Naive B cell (primary cell): ENCODE data around the gene SEC14L5. TPM values are rescaled to one million over a fixed set of nuclear protein-coding genes. Genes with fewer than 3 reads are reported as not detected.

Source experiments
- ATAC-seq, 2 donors: fragments of 150-1000 bp; cut with Tn5 transposase; 2 replicates each; pipeline ENCODE4 v1.10.0; 2021; ENCODE audit warnings: low read depth in 2 of 2, mild to moderate bottlenecking in 2 of 2, moderate library complexity in 2 of 2
- DNase-seq: peaks from one replicate; pipeline ENCODE4 v3.0.0; 2022
- H3K27ac Mint-ChIP-seq, 6 donors: one replicate each; pipeline ENCODE4 v1.8.0; 2020 to 2022; ENCODE audit warnings: mild to moderate bottlenecking in 6 of 6, mixed read lengths in 6 of 6, moderate library complexity in 5 of 6, inconsistent platforms in 2 of 6
- H3K27me3 Mint-ChIP-seq, 3 donors: one replicate each; pipeline ENCODE4 v1.8.0; 2021 to 2022; ENCODE audit warnings: mixed read lengths in 3 of 3, mild to moderate bottlenecking in 1 of 3
- H3K36me3 Mint-ChIP-seq, 2 donors: one replicate each; pipeline ENCODE4 v1.8.0; 2020 to 2022; ENCODE audit warnings: mixed read lengths in 2 of 2, inconsistent platforms in 1 of 2, mild to moderate bottlenecking in 1 of 2
- H3K4me1 Mint-ChIP-seq, 3 donors: one replicate each; pipeline ENCODE4 v1.8.0; 2020 to 2022; ENCODE audit warnings: mixed read lengths in 3 of 3, inconsistent platforms in 1 of 3, mild to moderate bottlenecking in 1 of 3, moderate library complexity in 1 of 3
- H3K4me3 Mint-ChIP-seq, 8 donors: one replicate each; pipeline ENCODE4 v1.8.0; 2020 to 2022; ENCODE audit warnings: mild to moderate bottlenecking in 8 of 8, mixed read lengths in 8 of 8, moderate library complexity in 8 of 8, inconsistent platforms in 2 of 8
- H3K9me3 Mint-ChIP-seq, 7 donors: one replicate each; pipeline ENCODE4 v1.8.0; 2020 to 2022; ENCODE audit warnings: mixed read lengths in 7 of 7, mild to moderate bottlenecking in 5 of 7, inconsistent platforms in 2 of 7, moderate library complexity in 1 of 7
- polyA plus RNA-seq, 6 donors: library from polyadenylated mRNA; unstranded; fragments of 300-500 nt; fragmentation: Illumina TruSeq; gene quantifications; one replicate each; pipeline ENCODE4 v1.2.3, GENCODE V29; 2021; ENCODE audit warnings: low read depth in 6 of 6

SEC14L5 gene
- polyA plus RNA-seq = under 1 TPM in 3 of 6 donors, not detected in 3; 0.08 to 0.48 (median 0.43) TPM

- ATAC-seq (peak; percentile 83 to 85), DNase-seq (peak; percentile 73)
- Mint-ChIP-seq H3K27ac (peak within 1 kb of the TSS in 4 of 6 donors; percentile 27 to 70 (median 48)), H3K27me3 (peaks cover 43 to 76% (median 60%) of the 10 kb centered on the region in 3 donors), H3K9me3 (peaks cover 0 to 7% (median 4%) of the 10 kb centered on the region in 7 donors), H3K4me1 (peaks cover 18 to 21% (median 21%) of the 10 kb centered on the region in 3 donors), H3K4me3 (peak within 1 kb of the TSS; percentile 58 to 89 (median 82)), H3K36me3 (peaks cover 0 to 8% of the 10 kb centered on the region in 2 donors)
Observed at GRCh38 chr16:4957720-4958509, at the start of gene SEC14L5. TSS of gene SEC14L5 (plus strand) at chr16:4958330. CDS start at chr16:4959324, 994 bp downstream.

GRCh38 chr16:4908854-4909401 is 49.2 kb upstream of the SEC14L5 start:
- H3K27ac Mint-ChIP-seq = no peak overlapping the region
- no peaks in the 10 kb centered on the region for H3K9me3 Mint-ChIP-seq
- H3K27me3 Mint-ChIP-seq = peaks cover 27 to 36% (median 27%) of the 10 kb centered on the region in 3 donors
- DNase-seq (no peak), ATAC-seq (no peak)
- no peak overlapping the region for H3K4me3 Mint-ChIP-seq
- H3K36me3 Mint-ChIP-seq = no peaks in the 10 kb centered on the region
- H3K4me1 Mint-ChIP-seq = no peaks in the 10 kb centered on the region

- no peak for DNase-seq
- Mint-ChIP-seq H3K27me3 (peaks cover 18 to 28% (median 20%) of the 10 kb centered on the region in 3 donors), H3K4me1 (no peaks in the 10 kb centered on the region), H3K4me3 (no peak overlapping the region), H3K27ac (no peak overlapping the region), H3K9me3 (no peaks in the 10 kb centered on the region), H3K36me3 (no peaks in the 10 kb centered on the region)
- no peak for ATAC-seq
Observed at GRCh38 chr16:4909825-4910224, 48.3 kb upstream of the SEC14L5 start.

GRCh38 chr16:4910828-4911227 is 47.3 kb upstream of the SEC14L5 start:
- Mint-ChIP-seq H3K9me3 (no peaks in the 10 kb centered on the region), H3K27ac (no peak overlapping the region), H3K4me3 (no peak overlapping the region), H3K4me1 (no peaks in the 10 kb centered on the region), H3K27me3 (peaks cover 12 to 19% (median 18%) of the 10 kb centered on the region in 3 donors), H3K36me3 (no peaks in the 10 kb centered on the region)
- ATAC-seq (no peak), DNase-seq (no peak)

- Mint-ChIP-seq H3K36me3 (no peaks in the 10 kb centered on the region), H3K27ac (no peak overlapping the region), H3K9me3 (no peaks in the 10 kb centered on the region), H3K4me3 (no peak overlapping the region), H3K27me3 (peaks cover 12 to 20% (median 18%) of the 10 kb centered on the region in 3 donors), H3K4me1 (no peaks in the 10 kb centered on the region)
- DNase-seq = no peak
- ATAC-seq = no peak
Observed at GRCh38 chr16:4911970-4912386, 46.2 kb upstream of the SEC14L5 start.

GRCh38 chr16:4913130-4913773 is 44.9 kb upstream of the SEC14L5 start:
- H3K27me3 Mint-ChIP-seq = peaks cover 8 to 21% (median 18%) of the 10 kb centered on the region in 3 donors
- H3K9me3 Mint-ChIP-seq = no peaks in the 10 kb centered on the region
- DNase-seq (no peak), ATAC-seq (no peak)
- no peak overlapping the region for H3K4me3 Mint-ChIP-seq
- H3K27ac Mint-ChIP-seq = peak overlapping the region in 1 of 6 donors; percentile 87
- no peaks in the 10 kb centered on the region for H3K36me3 Mint-ChIP-seq
- no peaks in the 10 kb centered on the region for H3K4me1 Mint-ChIP-seq

- no peaks in the 10 kb centered on the region for H3K36me3 Mint-ChIP-seq
- peaks cover 8 to 21% (median 18%) of the 10 kb centered on the region in 3 donors for H3K27me3 Mint-ChIP-seq
- H3K4me3 Mint-ChIP-seq = no peak overlapping the region
- H3K4me1 Mint-ChIP-seq = no peaks in the 10 kb centered on the region
- H3K9me3 Mint-ChIP-seq = no peaks in the 10 kb centered on the region
- no peak for ATAC-seq
- no peak for DNase-seq
- H3K27ac Mint-ChIP-seq = no peak overlapping the region
Observed at GRCh38 chr16:4913774-4914525, 44.2 kb upstream of the SEC14L5 start.

- ATAC-seq = no peak
- DNase-seq = no peak
- Mint-ChIP-seq H3K4me1 (no peaks in the 10 kb centered on the region), H3K27me3 (peaks cover 8 to 21% (median 18%) of the 10 kb centered on the region in 3 donors), H3K36me3 (no peaks in the 10 kb centered on the region), H3K27ac (no peak overlapping the region), H3K9me3 (no peaks in the 10 kb centered on the region), H3K4me3 (no peak overlapping the region)
Observed at GRCh38 chr16:4914528-4915225, 43.5 kb upstream of the SEC14L5 start.

- H3K9me3 Mint-ChIP-seq = no peaks in the 10 kb centered on the region
- ATAC-seq (no peak), DNase-seq (no peak)
- no peaks in the 10 kb centered on the region for H3K4me1 Mint-ChIP-seq
- no peak overlapping the region for H3K4me3 Mint-ChIP-seq
- H3K36me3 Mint-ChIP-seq = no peaks in the 10 kb centered on the region
- H3K27ac Mint-ChIP-seq = peak overlapping the region in 1 of 6 donors; percentile 54
- H3K27me3 Mint-ChIP-seq = peaks cover 8 to 21% (median 18%) of the 10 kb centered on the region in 3 donors
Observed at GRCh38 chr16:4915226-4915761, 42.8 kb upstream of the SEC14L5 start.

- DNase-seq (no peak), ATAC-seq (no peak)
- H3K4me3 Mint-ChIP-seq = no peak overlapping the region
- H3K27me3 Mint-ChIP-seq = peaks cover 4 to 16% (median 10%) of the 10 kb centered on the region in 3 donors
- no peak overlapping the region for H3K27ac Mint-ChIP-seq
- H3K36me3 Mint-ChIP-seq = no peaks in the 10 kb centered on the region
- no peaks in the 10 kb centered on the region for H3K9me3 Mint-ChIP-seq
- no peaks in the 10 kb centered on the region for H3K4me1 Mint-ChIP-seq
Observed at GRCh38 chr16:4917117-4917516, 41.0 kb upstream of the SEC14L5 start.

- DNase-seq (no peak), ATAC-seq (no peak)
- Mint-ChIP-seq H3K4me3 (peak overlapping the region in 1 of 8 donors; percentile 15), H3K4me1 (no peaks in the 10 kb centered on the region), H3K27me3 (peaks cover 0 to 18% (median 15%) of the 10 kb centered on the region in 3 donors), H3K9me3 (no peaks in the 10 kb centered on the region), H3K36me3 (no peaks in the 10 kb centered on the region), H3K27ac (peak overlapping the region in 1 of 6 donors; percentile 85)
Observed at GRCh38 chr16:4918781-4919251, 39.3 kb upstream of the SEC14L5 start.

GRCh38 chr16:4920826-4921225 is 37.3 kb upstream of the SEC14L5 start:
- H3K27ac Mint-ChIP-seq = no peak overlapping the region
- peaks cover 0 to 31% (median 20%) of the 10 kb centered on the region in 3 donors for H3K27me3 Mint-ChIP-seq
- ATAC-seq (no peak), DNase-seq (no peak)
- H3K4me3 Mint-ChIP-seq = no peak overlapping the region
- no peaks in the 10 kb centered on the region for H3K36me3 Mint-ChIP-seq
- H3K9me3 Mint-ChIP-seq = peaks cover 0 to 7% (median 2%) of the 10 kb centered on the region in 7 donors
- no peaks in the 10 kb centered on the region for H3K4me1 Mint-ChIP-seq
